ENCODE measurements around the gene CTU2. TPM values are rescaled to one million over a fixed set of nuclear protein-coding genes. Genes with fewer than 3 reads are reported as not detected.

CTU2 gene
- total RNA-seq, 1 experiment from 2014 or later: 39.4 TPM

GRCh38 chr16:88658714-88659113, 47.6 kb upstream of the CTU2 start:
- no peaks in the 10 kb centered on the region for H3K27me3 ChIP-seq (ENCODE audit: low read length)
- ATAC-seq: no peak
- no peaks in the 10 kb centered on the region for H3K9me2 ChIP-seq (replicated peaks; ENCODE audit: low read length)
- H2AFZ ChIP-seq (ENCODE audit: low read length): no peak overlapping the region
- H3K36me3 ChIP-seq (ENCODE audit: low read depth, low read length): no peaks in the 10 kb centered on the region
- peaks cover 18% of the 10 kb centered on the region for H3K79me2 ChIP-seq (ENCODE audit: low read length)
- ChIA-PET CTCF (no interaction called here), POLR2A (ENCODE audit: unreplicated experiment) (no interaction called here)
- intact Hi-C loops (cut with micrococcal nuclease): no loop called here
- TF ChIP-seq CTCF (conservative IDR thresholded peaks at IDR 0.05; ENCODE audit: low read depth, low read length): no peak
- H3K4me3 ChIP-seq (ENCODE audit: low read length): no peak overlapping the region
- no peaks in the 10 kb centered on the region; the same call in 1 of the 2 replicates for H3K4me1 ChIP-seq (ENCODE audit: insufficient read depth, low read length)
- H3K27ac ChIP-seq (ENCODE audit: low read length): no peak overlapping the region
- no peaks in the 10 kb centered on the region for H3K9me3 ChIP-seq (ENCODE audit: low read length)
- H3K9ac ChIP-seq (ENCODE audit: low read length): no peak overlapping the region
- 0 out of 2 replicates have a peak, but pooled peaks cover 3% of the 10 kb centered on the region for H4K20me1 ChIP-seq (ENCODE audit: low read length)
- no peaks in the 10 kb centered on the region for H3F3A ChIP-seq (ENCODE audit: low read length, unreplicated experiment)
- no peak overlapping the region for H3K4me2 ChIP-seq (ENCODE audit: low read length)
- no TSS peak for BruUV-seq (replicated peaks)
- no peak for DNase-seq

- no peak overlapping the region for H3K4me2 ChIP-seq (ENCODE audit: low read length)
- ChIA-PET POLR2A (ENCODE audit: unreplicated experiment) (no interaction called here), CTCF (no interaction called here)
- H2AFZ ChIP-seq (ENCODE audit: low read length): no peak overlapping the region
- H3F3A ChIP-seq (ENCODE audit: low read length, unreplicated experiment): no peaks in the 10 kb centered on the region
- no peaks in the 10 kb centered on the region for H3K36me3 ChIP-seq (ENCODE audit: low read depth, low read length)
- BruUV-seq (replicated peaks): no TSS peak
- no peaks in the 10 kb centered on the region for H3K9me2 ChIP-seq (replicated peaks; ENCODE audit: low read length)
- no peak for DNase-seq
- intact Hi-C loops (cut with micrococcal nuclease): no loop called here
- ATAC-seq: no peak
- H3K27ac ChIP-seq (ENCODE audit: low read length): no peak overlapping the region
- TF ChIP-seq EZH2phosphoT487 (IDR thresholded peaks at IDR 0.05; ENCODE audit: borderline replicate concordance, low read length) (no peak), EZH2 (IDR thresholded peaks at IDR 0.05; ENCODE audit: low read length, unreplicated experiment) (no peak), CTCF (conservative IDR thresholded peaks at IDR 0.05; ENCODE audit: low read depth, low read length) (no peak)
- no peaks in the 10 kb centered on the region for H3K27me3 ChIP-seq (ENCODE audit: low read length)
- no peak overlapping the region for H3K4me3 ChIP-seq (ENCODE audit: low read length)
- peaks cover 18% of the 10 kb centered on the region for H3K79me2 ChIP-seq (ENCODE audit: low read length)
- H3K9ac ChIP-seq (ENCODE audit: low read length): no peak overlapping the region
- no peaks in the 10 kb centered on the region for H3K9me3 ChIP-seq (ENCODE audit: low read length)
- no peaks in the 10 kb centered on the region; the same call in 1 of the 2 replicates for H3K4me1 ChIP-seq (ENCODE audit: insufficient read depth, low read length)
- 0 out of 2 replicates have a peak, but pooled peaks cover 3% of the 10 kb centered on the region for H4K20me1 ChIP-seq (ENCODE audit: low read length)
Observed at GRCh38 chr16:88659160-88659559, 47.1 kb upstream of the CTU2 start.

GRCh38 chr16:88661468-88661867, 44.8 kb upstream of the CTU2 start:
- peak overlapping the region; percentile 28 for H3K4me2 ChIP-seq (ENCODE audit: low read length)
- no peaks in the 10 kb centered on the region for H3K9me2 ChIP-seq (replicated peaks; ENCODE audit: low read length)
- H3K27ac ChIP-seq (ENCODE audit: low read length): no peak overlapping the region
- no peak overlapping the region for H2AFZ ChIP-seq (ENCODE audit: low read length)
- intact Hi-C loops (cut with micrococcal nuclease): no loop called here
- 0 out of 2 replicates have a peak, but pooled peaks cover 3% of the 10 kb centered on the region for H4K20me1 ChIP-seq (ENCODE audit: low read length)
- no peaks in the 10 kb centered on the region for H3K36me3 ChIP-seq (ENCODE audit: low read depth, low read length)
- TF ChIP-seq EZH2 (IDR thresholded peaks at IDR 0.05; ENCODE audit: low read length, unreplicated experiment) (no peak), EZH2phosphoT487 (IDR thresholded peaks at IDR 0.05; ENCODE audit: borderline replicate concordance, low read length) (no peak), CTCF (conservative IDR thresholded peaks at IDR 0.05; ENCODE audit: low read depth, low read length) (no peak)
- ChIA-PET CTCF (no interaction called here), POLR2A (ENCODE audit: unreplicated experiment) (no interaction called here)
- H3K79me2 ChIP-seq (ENCODE audit: low read length): peaks cover 18% of the 10 kb centered on the region
- H3K9ac ChIP-seq (ENCODE audit: low read length): no peak overlapping the region
- no peaks in the 10 kb centered on the region for H3F3A ChIP-seq (ENCODE audit: low read length, unreplicated experiment)
- no peaks in the 10 kb centered on the region for H3K27me3 ChIP-seq (ENCODE audit: low read length)
- no peaks in the 10 kb centered on the region; the same call in 1 of the 2 replicates for H3K4me1 ChIP-seq (ENCODE audit: insufficient read depth, low read length)
- no peak overlapping the region for H3K4me3 ChIP-seq (ENCODE audit: low read length)
- ATAC-seq (no peak), DNase-seq (no peak)
- no TSS peak for BruUV-seq (replicated peaks)
- H3K9me3 ChIP-seq (ENCODE audit: low read length): no peaks in the 10 kb centered on the region
